PC-3 (cell line): Measurements from ENCODE around the gene REN. TPM values are rescaled to one million over a fixed set of nuclear protein-coding genes. Genes with fewer than 3 reads are reported as not detected.

Experiments
- ATAC-seq: fragments of 200-7000 bp; cut with Tn5 transposase; 2 replicates; pipeline ENCODE4 v1.9.1; 2020; ENCODE audit warnings: mild to moderate bottlenecking, moderate library complexity
- BruUV-seq: library from RNA; stranded (reverse); fragments of 400-500 nt; replicated peaks from 2 replicates; lab custom pipeline; 2021; lab: Mats Ljungman, UMichigan
- CTCF ChIA-PET: fragments of 300-600 bp; sonication (Branson Sonifier 250); formaldehyde crosslinking; loops from one replicate; lab custom pipeline; 2022; ENCODE audit warnings: antibody characterized with exemption; lab: Charles Lee
- POLR2A ChIA-PET: fragments of 300-600 bp; sonication (Branson Sonifier 250); formaldehyde crosslinking; loops from one replicate; lab custom pipeline; 2022; ENCODE audit warnings: antibody characterized with exemption; ENCODE audit not compliant: unreplicated experiment; lab: Charles Lee
- DNase-seq: peaks from one replicate; pipeline ENCODE4 v3.0.0-alpha.2; 2015
- H2AFZ ChIP-seq: fragments of 300-600 bp; sonication (generic); 2 replicates; pipeline ENCODE4 v1.6.0; 2016; ENCODE audit warnings: antibody characterized with exemption, low read length
- H3F3A ChIP-seq: fragments of 300-600 bp; sonication (generic); one replicate; pipeline ENCODE4 v1.6.0; 2017; ENCODE audit warnings: antibody characterized with exemption, low read length, control low read depth, mild to moderate bottlenecking; ENCODE audit not compliant: unreplicated experiment
- H3K27ac ChIP-seq: fragments of 300-600 bp; sonication (generic); 2 replicates; pipeline ENCODE4 v1.5.1; 2016; ENCODE audit warnings: mild to moderate bottlenecking, low read length
- H3K27me3 ChIP-seq: fragments of 300-600 bp; sonication (generic); 2 replicates; pipeline ENCODE4 v1.6.1; 2016; ENCODE audit warnings: low read length, mixed read lengths
- H3K36me3 ChIP-seq: fragments of 300-600 bp; sonication (generic); 2 replicates; pipeline ENCODE4 v1.6.1; 2016; ENCODE audit warnings: low read depth, mixed run types, low read length, mixed read lengths
- H3K4me1 ChIP-seq: fragments of 300-600 bp; sonication (generic); 2 replicates; pipeline ENCODE4 v1.5.1; 2016; ENCODE audit warnings: low read length; ENCODE audit not compliant: insufficient read depth
- H3K4me2 ChIP-seq: fragments of 300-600 bp; sonication (generic); 2 replicates; pipeline ENCODE4 v1.6.0; 2016; ENCODE audit warnings: low read length
- H3K4me3 ChIP-seq: fragments of 300-600 bp; sonication (generic); 2 replicates; pipeline ENCODE4 v1.5.1; 2016; ENCODE audit warnings: mild to moderate bottlenecking, low read length, mixed read lengths
- H3K79me2 ChIP-seq: fragments of 300-600 bp; sonication (generic); 2 replicates; pipeline ENCODE4 v1.6.1; 2017; ENCODE audit warnings: low read length, mixed read lengths
- H3K9ac ChIP-seq: fragments of 300-600 bp; sonication (generic); 2 replicates; pipeline ENCODE4 v1.6.0; 2016; ENCODE audit warnings: mild to moderate bottlenecking, low read length
- H3K9me2 ChIP-seq: fragments of 300-600 bp; sonication (generic); replicated peaks from 2 replicates; pipeline ENCODE4 v1.6.1; 2016; ENCODE audit warnings: mixed run types, low read length, mixed read lengths
- H3K9me3 ChIP-seq: fragments of 300-600 bp; sonication (generic); 2 replicates; pipeline ENCODE4 v1.6.1; 2016; ENCODE audit warnings: low read length, mixed read lengths
- H4K20me1 ChIP-seq: fragments of 300-600 bp; sonication (generic); 2 replicates; pipeline ENCODE4 v1.6.1; 2016; ENCODE audit warnings: low read length, mixed read lengths
- EZH2 ChIP-seq: fragments of 300-600 bp; sonication (generic); IDR thresholded peaks from one replicate; pipeline ENCODE4 v1.6.1; 2017; ENCODE audit warnings: antibody characterized with exemption, mild to moderate bottlenecking, low read length; ENCODE audit not compliant: unreplicated experiment
- EZH2phosphoT487 ChIP-seq: fragments of 300-600 bp; sonication (generic); IDR thresholded peaks from 2 replicates; pipeline ENCODE4 v1.6.1; 2018; ENCODE audit warnings: mild to moderate bottlenecking, antibody characterized with exemption, low read length, borderline replicate concordance
- intact Hi-C: fragments of 100-400 bp; cut with micrococcal nuclease; formaldehyde crosslinking; loops from 2 replicates; pipeline ENCODE4 v1.9.0; 2023
- total RNA-seq: library from RNA; depleted of rRNA; stranded (reverse); fragments of >200 nt; gene quantifications from 2 replicates; pipeline ENCODE4 v1.2.3, GENCODE V29; 2014
- TF ChIP-seq, protein P1 (sequence below): fragments of 300-600 bp; sonication (generic); conservative IDR thresholded peaks from 2 replicates; pipeline ENCODE4 v1.5.1; 2017; ENCODE audit warnings: antibody characterized with exemption, low read depth, mild to moderate bottlenecking, low read length

Gene REN
- total RNA-seq, 1 experiment from 2014 or later, result 2.7 TPM

DNA sequence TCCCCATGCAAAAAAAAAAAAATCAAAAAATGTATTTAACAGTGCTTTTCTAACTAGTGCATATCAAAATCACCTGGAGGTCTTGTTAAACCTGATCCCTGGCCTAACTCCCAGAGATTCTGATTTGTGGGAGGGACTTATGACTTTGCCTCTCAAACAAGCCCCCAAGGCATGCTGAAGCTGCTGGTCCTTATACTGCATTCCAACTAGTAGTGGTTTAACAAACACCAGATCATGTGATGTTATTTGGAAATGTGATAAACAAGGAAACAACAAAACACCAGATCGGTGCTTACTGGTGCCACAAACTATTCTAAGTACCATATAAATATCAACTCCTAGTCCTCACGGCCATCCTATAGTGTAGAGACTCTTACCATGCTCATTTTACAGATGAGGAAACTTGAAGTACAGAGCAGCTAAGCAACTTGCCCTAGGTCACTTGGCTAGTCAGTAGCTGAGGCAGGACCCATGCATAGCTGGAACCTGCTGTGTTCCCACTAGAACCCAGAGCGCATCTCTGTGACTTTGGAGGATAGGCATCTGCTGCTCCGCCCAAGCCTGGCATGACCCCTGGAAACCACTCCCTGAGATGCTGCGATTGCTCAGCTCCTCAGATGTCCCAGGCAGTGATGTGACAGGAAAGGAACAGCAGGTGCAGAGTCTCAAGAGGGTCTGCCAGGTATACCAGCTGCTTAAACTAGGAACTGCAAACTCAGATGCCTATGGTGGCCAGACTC, 55.1 kb downstream of the REN start:
- POLR2A ChIA-PET, result interaction anchor here (0.6 kb wide), 1 partner anchor 271 kb away, joined by 4 read pairs; no protein-coding TSS in a partner anchor

DNA sequence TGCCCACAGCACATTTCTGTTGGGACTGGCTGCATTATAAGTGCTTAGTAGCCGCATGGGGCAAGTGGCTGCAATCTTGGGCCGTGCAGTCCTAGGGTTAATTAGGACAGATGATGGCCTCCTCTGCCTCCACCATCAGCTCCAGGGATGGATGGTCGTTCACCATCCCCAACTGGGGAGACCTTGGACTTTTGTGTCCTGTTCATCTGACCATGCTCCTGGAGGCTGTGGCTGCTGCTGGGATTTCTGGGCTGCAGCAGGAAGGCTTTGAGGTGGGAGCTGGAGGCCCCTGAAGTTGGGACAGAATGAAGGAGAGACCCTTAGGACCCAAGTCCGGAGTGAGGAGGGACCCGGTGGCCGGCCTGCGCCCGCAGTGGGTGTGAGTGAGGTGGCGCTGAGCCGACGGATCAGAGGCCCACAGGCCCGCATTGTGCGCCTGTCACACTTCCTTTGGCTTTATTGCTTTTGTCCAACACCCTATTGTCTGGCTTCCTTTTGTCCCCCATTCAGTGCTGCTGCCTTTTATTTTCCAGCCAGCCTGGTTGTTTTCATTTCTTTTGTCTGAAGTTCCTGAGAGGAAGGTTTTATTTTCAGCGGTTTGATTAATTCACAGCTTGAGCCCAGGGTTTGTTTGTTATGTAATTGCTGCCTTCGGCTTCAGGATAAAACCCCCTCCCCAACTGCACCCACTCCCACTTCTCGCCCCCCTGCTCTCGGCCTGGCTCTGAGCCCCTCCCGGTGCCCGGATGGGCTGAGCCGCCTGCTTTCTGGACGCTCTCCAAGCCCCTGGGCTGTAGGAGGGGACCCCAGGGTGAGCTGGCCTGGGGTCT, 57.6 kb downstream of the REN start:
- H3K4me1 ChIP-seq, result peaks cover 36% of the 10 kb centered on the region
- intact Hi-C loops, result no loop called here
- peaks cover 5% of the 10 kb centered on the region for H3F3A ChIP-seq
- H3K9me3 ChIP-seq, result no peaks in the 10 kb centered on the region
- H3K79me2 ChIP-seq, result peaks cover 93% of the 10 kb centered on the region
- no peaks in the 10 kb centered on the region for H3K9me2 ChIP-seq
- H3K27ac ChIP-seq, result no peak overlapping the region
- peaks cover 8% of the 10 kb centered on the region; the same call in 1 of the 2 replicates for H4K20me1 ChIP-seq
- DNase-seq (no peak), ATAC-seq (no peak)
- H3K27me3 ChIP-seq, result no peaks in the 10 kb centered on the region
- H3K9ac ChIP-seq, result no peak overlapping the region
- H3K36me3 ChIP-seq, result peaks cover 4% of the 10 kb centered on the region; the same call in 1 of the 2 replicates
- ChIA-PET CTCF (no interaction called here), POLR2A (no interaction called here)
- H3K4me3 ChIP-seq, result no peak overlapping the region
- TF ChIP-seq EZH2 (no peak), EZH2phosphoT487 (no peak)
- TF ChIP-seq, protein P1, sequence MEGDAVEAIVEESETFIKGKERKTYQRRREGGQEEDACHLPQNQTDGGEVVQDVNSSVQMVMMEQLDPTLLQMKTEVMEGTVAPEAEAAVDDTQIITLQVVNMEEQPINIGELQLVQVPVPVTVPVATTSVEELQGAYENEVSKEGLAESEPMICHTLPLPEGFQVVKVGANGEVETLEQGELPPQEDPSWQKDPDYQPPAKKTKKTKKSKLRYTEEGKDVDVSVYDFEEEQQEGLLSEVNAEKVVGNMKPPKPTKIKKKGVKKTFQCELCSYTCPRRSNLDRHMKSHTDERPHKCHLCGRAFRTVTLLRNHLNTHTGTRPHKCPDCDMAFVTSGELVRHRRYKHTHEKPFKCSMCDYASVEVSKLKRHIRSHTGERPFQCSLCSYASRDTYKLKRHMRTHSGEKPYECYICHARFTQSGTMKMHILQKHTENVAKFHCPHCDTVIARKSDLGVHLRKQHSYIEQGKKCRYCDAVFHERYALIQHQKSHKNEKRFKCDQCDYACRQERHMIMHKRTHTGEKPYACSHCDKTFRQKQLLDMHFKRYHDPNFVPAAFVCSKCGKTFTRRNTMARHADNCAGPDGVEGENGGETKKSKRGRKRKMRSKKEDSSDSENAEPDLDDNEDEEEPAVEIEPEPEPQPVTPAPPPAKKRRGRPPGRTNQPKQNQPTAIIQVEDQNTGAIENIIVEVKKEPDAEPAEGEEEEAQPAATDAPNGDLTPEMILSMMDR, result no peak
- no peak overlapping the region for H2AFZ ChIP-seq
- no peak overlapping the region for H3K4me2 ChIP-seq
- BruUV-seq, result no TSS peak

More for the DNA sequence above, 55.1 kb downstream of the REN start:
- CTCF ChIA-PET, result no interaction called here
- DNase-seq (peak; percentile 37), ATAC-seq (peak; percentile 35)
- Histone ChIP-seq H3K9me3 (no peaks in the 10 kb centered on the region), H3K4me3 (no peak overlapping the region), H2AFZ (no peak overlapping the region), H3K4me2 (no peak overlapping the region), H4K20me1 (peaks cover 8% of the 10 kb centered on the region; the same call in 1 of the 2 replicates), H3K9me2 (no peaks in the 10 kb centered on the region), H3F3A (no peaks in the 10 kb centered on the region), H3K4me1 (peaks cover 12% of the 10 kb centered on the region), H3K27ac (no peak overlapping the region), H3K79me2 (peaks cover 93% of the 10 kb centered on the region), H3K27me3 (no peaks in the 10 kb centered on the region), H3K36me3 (peaks cover 19% of the 10 kb centered on the region), H3K9ac (no peak overlapping the region)
- TF ChIP-seq EZH2phosphoT487, result no peak
- TF ChIP-seq EZH2, result no peak
- TF ChIP-seq, protein P1, result no peak
- intact Hi-C loops, result no loop called here
- BruUV-seq, result no TSS peak
